ENCODE data around the gene GPR173.

GRCh38 chrX:53078943-53079342 lies 30.4 kb downstream of the GPR173 start:
- TF ChIP-seq CREB1 (CRISPR knock-in tag; IDR thresholded peaks at IDR 0.05; ENCODE audit: low read depth) (no peak), EZH2 (IDR thresholded peaks at IDR 0.05; ENCODE audit: low read depth, unreplicated experiment) (no peak), POLR2AphosphoS5 (IDR thresholded peaks at IDR 0.05; ENCODE audit: low read depth) (no peak), NANOG (IDR thresholded peaks at IDR 0.05; ENCODE audit: borderline replicate concordance) (no peak), EZH2phosphoT487 (IDR thresholded peaks at IDR 0.05; ENCODE audit: unreplicated experiment) (no peak)
- TF ChIP-seq, protein P1, sequence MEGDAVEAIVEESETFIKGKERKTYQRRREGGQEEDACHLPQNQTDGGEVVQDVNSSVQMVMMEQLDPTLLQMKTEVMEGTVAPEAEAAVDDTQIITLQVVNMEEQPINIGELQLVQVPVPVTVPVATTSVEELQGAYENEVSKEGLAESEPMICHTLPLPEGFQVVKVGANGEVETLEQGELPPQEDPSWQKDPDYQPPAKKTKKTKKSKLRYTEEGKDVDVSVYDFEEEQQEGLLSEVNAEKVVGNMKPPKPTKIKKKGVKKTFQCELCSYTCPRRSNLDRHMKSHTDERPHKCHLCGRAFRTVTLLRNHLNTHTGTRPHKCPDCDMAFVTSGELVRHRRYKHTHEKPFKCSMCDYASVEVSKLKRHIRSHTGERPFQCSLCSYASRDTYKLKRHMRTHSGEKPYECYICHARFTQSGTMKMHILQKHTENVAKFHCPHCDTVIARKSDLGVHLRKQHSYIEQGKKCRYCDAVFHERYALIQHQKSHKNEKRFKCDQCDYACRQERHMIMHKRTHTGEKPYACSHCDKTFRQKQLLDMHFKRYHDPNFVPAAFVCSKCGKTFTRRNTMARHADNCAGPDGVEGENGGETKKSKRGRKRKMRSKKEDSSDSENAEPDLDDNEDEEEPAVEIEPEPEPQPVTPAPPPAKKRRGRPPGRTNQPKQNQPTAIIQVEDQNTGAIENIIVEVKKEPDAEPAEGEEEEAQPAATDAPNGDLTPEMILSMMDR (conservative IDR thresholded peaks at IDR 0.05; ENCODE audit: low read depth in 2 of 2) = no peak
- TF ChIP-seq, protein P2, sequence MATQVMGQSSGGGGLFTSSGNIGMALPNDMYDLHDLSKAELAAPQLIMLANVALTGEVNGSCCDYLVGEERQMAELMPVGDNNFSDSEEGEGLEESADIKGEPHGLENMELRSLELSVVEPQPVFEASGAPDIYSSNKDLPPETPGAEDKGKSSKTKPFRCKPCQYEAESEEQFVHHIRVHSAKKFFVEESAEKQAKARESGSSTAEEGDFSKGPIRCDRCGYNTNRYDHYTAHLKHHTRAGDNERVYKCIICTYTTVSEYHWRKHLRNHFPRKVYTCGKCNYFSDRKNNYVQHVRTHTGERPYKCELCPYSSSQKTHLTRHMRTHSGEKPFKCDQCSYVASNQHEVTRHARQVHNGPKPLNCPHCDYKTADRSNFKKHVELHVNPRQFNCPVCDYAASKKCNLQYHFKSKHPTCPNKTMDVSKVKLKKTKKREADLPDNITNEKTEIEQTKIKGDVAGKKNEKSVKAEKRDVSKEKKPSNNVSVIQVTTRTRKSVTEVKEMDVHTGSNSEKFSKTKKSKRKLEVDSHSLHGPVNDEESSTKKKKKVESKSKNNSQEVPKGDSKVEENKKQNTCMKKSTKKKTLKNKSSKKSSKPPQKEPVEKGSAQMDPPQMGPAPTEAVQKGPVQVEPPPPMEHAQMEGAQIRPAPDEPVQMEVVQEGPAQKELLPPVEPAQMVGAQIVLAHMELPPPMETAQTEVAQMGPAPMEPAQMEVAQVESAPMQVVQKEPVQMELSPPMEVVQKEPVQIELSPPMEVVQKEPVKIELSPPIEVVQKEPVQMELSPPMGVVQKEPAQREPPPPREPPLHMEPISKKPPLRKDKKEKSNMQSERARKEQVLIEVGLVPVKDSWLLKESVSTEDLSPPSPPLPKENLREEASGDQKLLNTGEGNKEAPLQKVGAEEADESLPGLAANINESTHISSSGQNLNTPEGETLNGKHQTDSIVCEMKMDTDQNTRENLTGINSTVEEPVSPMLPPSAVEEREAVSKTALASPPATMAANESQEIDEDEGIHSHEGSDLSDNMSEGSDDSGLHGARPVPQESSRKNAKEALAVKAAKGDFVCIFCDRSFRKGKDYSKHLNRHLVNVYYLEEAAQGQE (IDR thresholded peaks at IDR 0.05; ENCODE audit: unreplicated experiment) = no peak
